ENCODE measurements around the gene GPR84. TPM values are rescaled to one million over a fixed set of nuclear protein-coding genes. Genes with fewer than 3 reads are reported as not detected.

Gene GPR84
- total and polyA plus RNA-seq, 2 donors (not counting 1 experiment from before 2014, with no cell fraction given): 0.16 TPM; not detected in 1

- Histone ChIP-seq H3K4me3 (ENCODE audit: control extremely low read depth in 1 of 5, extremely low read depth in 1 of 5, insufficient read depth in 1 of 5, low read depth in 2 of 5, low read length in 4 of 5) (peak overlapping the region; percentile 56 to 92 (median 85)), H3K4me2 (replicated peaks; ENCODE audit: low read depth, low read length, poor library complexity, severe bottlenecking) (peak overlapping the region; percentile 96), H3K27ac (ENCODE audit: low read length in 2 of 2) (peak overlapping the region; percentile 12 to 81), H2AFZ (ENCODE audit: insufficient read depth, low read depth, low read length, poor library complexity, severe bottlenecking) (peak overlapping the region; percentile 99), H3K9me3 (ENCODE audit: control extremely low read depth in 1 of 3, control insufficient read depth in 2 of 3, insufficient read depth in 1 of 3, low read length in 2 of 3) (no peaks in the 10 kb centered on the region), H3K79me2 (ENCODE audit: control insufficient read depth, insufficient read depth, low read length) (no peaks in the 10 kb centered on the region), H3K36me3 (replicated peaks in 1 of 2; ENCODE audit: control extremely low read depth in 1 of 2, control insufficient read depth in 1 of 2, extremely low read depth in 1 of 2, insufficient read depth in 2 of 2, low read length in 1 of 2) (no peaks in the 10 kb centered on the region), H3K27me3 (replicated peaks in 1 of 4; ENCODE audit: control extremely low read depth in 1 of 4, control insufficient read depth in 3 of 4, insufficient read depth in 4 of 4, low read length in 3 of 4) (no peaks in the 10 kb centered on the region), H4K20me1 (ENCODE audit: control insufficient read depth, insufficient read depth, low read length, poor library complexity, severe bottlenecking) (no peaks in the 10 kb centered on the region), H3K9ac (ENCODE audit: low read length) (peak overlapping the region; percentile 85), H3K4me1 (ENCODE audit: control insufficient read depth in 2 of 2, insufficient read depth in 2 of 2, low read length in 2 of 2) (peaks cover 12 to 17% of the 10 kb centered on the region in 2 donors)
- DNase-seq: no peak
- POLR2A ChIA-PET: interaction anchor here (0.5 to 1.8 kb wide), 6 partner anchors 10 to 946 kb away, joined by 3 to 8 read pairs (median 4); partner anchors contain the start of genes CBX5 and HNRNPA1
- CTCF ChIA-PET: interaction anchor here (0.9 to 7.8 kb wide), 20 partner anchors 9 to 1353 kb away, joined by 3 to 42 read pairs (median 4); partner anchors contain the start of gene COPZ1
- no peak for ATAC-seq (ENCODE audit: low read depth)
- Mint-ChIP-seq H3K27ac (no peak overlapping the region), H3K9me3 (ENCODE audit: insufficient read depth) (no peaks in the 10 kb centered on the region), H3K4me1 (peaks cover 7% of the 10 kb centered on the region), H3K4me3 (no peak overlapping the region), H3K27me3 (no peaks in the 10 kb centered on the region)
- intact Hi-C loops (cut with micrococcal nuclease): loop anchor here (2.0 kb wide), 1 partner anchor 142 kb away; no protein-coding TSS in a partner anchor
- 14% methylated on average over 7 of the region's 15 CpGs for WGBS (ENCODE audit: insufficient coverage)
- no peak for TF ChIP-seq CTCF (IDR thresholded peaks at IDR 0.05)
- no peak for TF ChIP-seq EZH2 (IDR thresholded peaks at IDR 0.05; ENCODE audit: borderline replicate concordance, insufficient read depth, low read depth, low read length, poor library complexity, severe bottlenecking)
These were observed 5.9 kb downstream of the GPR84 start for GRCh38 chr12:54358191-54358944.
